HepG2 (cell line): ENCODE data around the gene MFF. TPM values are rescaled to one million over a fixed set of nuclear protein-coding genes. Genes with fewer than 3 reads are reported as not detected.

Source experiments
- DR1 ChIP-seq: sonication (generic); formaldehyde crosslinking; IDR thresholded peaks from 2 replicates; pipeline ENCODE4 v1.8.0; 2021; ENCODE audit warnings: mild to moderate bottlenecking, missing genetic modification reagents, inconsistent platforms
- EHMT2 ChIP-seq: fragments of 200-600 bp; sonication (generic); IDR thresholded peaks from 2 replicates; pipeline ENCODE4 v1.7.0; 2017; ENCODE audit warnings: antibody characterized with exemption, low read depth, low read length, borderline replicate concordance
- ELF4 ChIP-seq: sonication (generic); formaldehyde crosslinking; IDR thresholded peaks from 2 replicates; pipeline ENCODE4 v1.5.0; 2020; ENCODE audit warnings: missing genetic modification reagents, mild to moderate bottlenecking, moderate library complexity, borderline replicate concordance
- FLYWCH1 ChIP-seq: sonication (generic); formaldehyde crosslinking; IDR thresholded peaks from 2 replicates; pipeline ENCODE4 v1.8.1; 2023; ENCODE audit warnings: mild to moderate bottlenecking, missing genetic modification reagents
- GATAD2A ChIP-seq: IDR thresholded peaks from 2 replicates; pipeline ENCODE4 v1.6.1; 2016
- GPBP1L1 ChIP-seq: sonication (generic); formaldehyde crosslinking; IDR thresholded peaks from 2 replicates; pipeline ENCODE4 v1.5.0; 2020; ENCODE audit warnings: mild to moderate bottlenecking, missing genetic modification reagents
- JUN ChIP-seq: sonication (generic); formaldehyde crosslinking; IDR thresholded peaks from 2 replicates; pipeline ENCODE4 v1.4.0; 2020; ENCODE audit warnings: mild to moderate bottlenecking, missing genetic modification reagents
- LCORL ChIP-seq, 2 experiments: fragments of 450-650 bp in 1 of 2; sonication (generic) in 1 of 2; formaldehyde crosslinking in 1 of 2; IDR thresholded peaks; 2 replicates each; pipeline versions ENCODE4 v1.5.0 to v1.6.1; 2017 to 2020; ENCODE audit warnings: antibody characterized with exemption in 1 of 2, missing genetic modification reagents in 1 of 2
- MAFG ChIP-seq: sonication (generic); formaldehyde crosslinking; IDR thresholded peaks from 2 replicates; pipeline ENCODE4 v1.5.1; 2020; ENCODE audit warnings: mild to moderate bottlenecking, missing genetic modification reagents
- MTF1 ChIP-seq: sonication (generic); formaldehyde crosslinking; IDR thresholded peaks from 2 replicates; pipeline ENCODE4 v1.5.0; 2020; ENCODE audit warnings: missing genetic modification reagents
- NONO ChIP-seq, 2 experiments: fragments of 450-650 bp in 1 of 2; sonication (generic) in 1 of 2; formaldehyde crosslinking in 1 of 2; IDR thresholded peaks in 1 of 2; conservative IDR thresholded peaks in 1 of 2; 2 replicates each; pipeline versions ENCODE4 v1.6.1 to v1.8.0; 2017 to 2022; ENCODE audit warnings: mild to moderate bottlenecking in 1 of 2, missing genetic modification reagents in 1 of 2, moderate library complexity in 1 of 2
- POLR2G ChIP-seq: fragments of 200-400 bp; formaldehyde crosslinking; IDR thresholded peaks from 2 replicates; pipeline ENCODE4 v1.6.1; 2018; ENCODE audit warnings: mild to moderate bottlenecking, low read depth, low read length, moderate library complexity
- PPARG ChIP-seq: conservative IDR thresholded peaks from 2 replicates; pipeline ENCODE4 v1.6.1; 2016; ENCODE audit warnings: missing biosample characterization, missing genetic modification reagents
- RAD51 ChIP-seq: fragments of 450-650 bp; IDR thresholded peaks from 2 replicates; pipeline ENCODE4 v1.6.1; 2016; ENCODE audit warnings: borderline replicate concordance
- RNF2 ChIP-seq: fragments of 450-650 bp; conservative IDR thresholded peaks from 2 replicates; pipeline ENCODE4 v1.6.1; 2016; ENCODE audit warnings: low read depth
- SAP130 ChIP-seq: IDR thresholded peaks from 2 replicates; pipeline ENCODE4 v1.6.1; 2016; ENCODE audit warnings: low read depth
- SATB2 ChIP-seq: sonication (generic); formaldehyde crosslinking; IDR thresholded peaks from 2 replicates; pipeline ENCODE4 v1.5.0; 2020; ENCODE audit warnings: missing genetic modification reagents
- SYNCRIP ChIP-seq: fragments of 200-400 bp; formaldehyde crosslinking; IDR thresholded peaks from 2 replicates; pipeline ENCODE4 v1.6.1; 2018; ENCODE audit warnings: mild to moderate bottlenecking, low read depth, low read length; ENCODE audit not compliant: insufficient read depth
- ZNF747 ChIP-seq: sonication (generic); formaldehyde crosslinking; IDR thresholded peaks from 2 replicates; pipeline ENCODE4 v1.8.1; 2023; ENCODE audit warnings: missing genetic modification reagents, mild to moderate bottlenecking, borderline replicate concordance
- ZSCAN29 ChIP-seq: sonication (generic); formaldehyde crosslinking; conservative IDR thresholded peaks from 2 replicates; pipeline ENCODE4 v1.4.0; 2020; ENCODE audit warnings: mild to moderate bottlenecking, missing genetic modification reagents
- polyA plus RNA-seq, 8 experiments: library from polyadenylated mRNA; depleted of rRNA in 3 of 8; stranded (reverse) in 7 of 8; unstranded in 1 of 8; fragments of >200 nt; fragmentation: Illumina TruSeq in 4 of 8; extraction: Trizol in 4 of 8; gene quantifications; 2 replicates each; pipeline versions ENCODE4 v1.2.1 to v1.2.3, GENCODE V29; 2011 to 2016; ENCODE audit warnings: low read depth in 4 of 8, missing spikeins in 1 of 8, mixed read lengths in 1 of 8; ENCODE audit not compliant: insufficient read depth in 1 of 8
- total RNA-seq, 5 experiments: library from RNA; depleted of rRNA; stranded (reverse); fragments of >200 nt; fragmentation: Illumina TruSeq; extraction: Trizol; gene quantifications; 2 replicates each; pipeline ENCODE4 v1.2.3, GENCODE V29; 2016; ENCODE audit warnings: low read depth in 1 of 5

MFF gene
- total and polyA plus RNA-seq, 2 of the 13 experiments (the other 11 are each of a cell fraction or from before 2014, with no cell fraction given) = 81.9 to 156 TPM

DNA sequence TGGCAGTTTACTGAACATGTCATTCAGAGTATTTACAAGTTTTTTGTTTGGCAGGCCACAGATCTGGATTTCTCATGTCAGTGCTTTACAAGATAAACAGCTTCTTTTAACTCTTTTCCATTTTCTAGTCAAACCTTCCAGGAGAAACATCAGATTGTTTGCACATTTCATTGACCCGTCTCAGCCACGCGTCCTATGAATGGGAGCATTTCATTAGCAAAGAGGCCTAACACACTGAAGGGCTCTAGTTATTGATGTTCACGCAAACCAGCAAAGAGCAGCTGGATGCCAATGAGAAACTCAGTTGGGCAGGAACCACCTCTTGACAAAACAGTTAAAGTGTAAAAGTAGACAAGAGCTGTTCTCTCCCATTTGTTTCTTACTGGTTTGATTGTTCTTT, 29.2 kb upstream of the MFF start (continued):
- no peak for TF ChIP-seq RAD51
- TF ChIP-seq RNF2 = no peak
- TF ChIP-seq NONO (IDR thresholded peaks at IDR 0.05) = no peak
- TF ChIP-seq NONO (CRISPR knock-in tag; conservative IDR thresholded peaks at IDR 0.05) = no peak
- no peak for TF ChIP-seq SATB2 (CRISPR knock-in tag)
- TF ChIP-seq MTF1 (CRISPR knock-in tag) = no peak
- no peak for TF ChIP-seq EHMT2
- no peak for TF ChIP-seq SYNCRIP
- no peak for TF ChIP-seq FLYWCH1 (CRISPR knock-in tag)
- TF ChIP-seq MAFG (CRISPR knock-in tag) = no peak
- no peak for TF ChIP-seq LCORL (IDR thresholded peaks at IDR 0.05)
- no peak for TF ChIP-seq LCORL (CRISPR knock-in tag; IDR thresholded peaks at IDR 0.05)
- TF ChIP-seq ZNF747 (CRISPR knock-in tag) = no peak
- TF ChIP-seq PPARG (CRISPR knock-in tag) = no peak
- no peak for TF ChIP-seq ZSCAN29 (CRISPR knock-in tag)
- no peak for TF ChIP-seq POLR2G
- TF ChIP-seq GATAD2A = peak; percentile 63
- TF ChIP-seq DR1 (CRISPR knock-in tag) = no peak
- no peak for TF ChIP-seq JUN (CRISPR knock-in tag)
- TF ChIP-seq SAP130 (CRISPR knock-in tag) = peak; percentile 27; the same call in 1 of the 2 replicates
- TF ChIP-seq GPBP1L1 (CRISPR knock-in tag) = no peak
- TF ChIP-seq ELF4 = no peak
- TF ChIP-seq, all 625 proteins: peak for 40
